HFF-Myc (cell line): ENCODE data around the gene SIRPB2.
A peak's percentile ranks its signal among the peaks of the same experiment; 100 is the strongest.

ENCODE experiments used
- DNase-seq: peaks from one replicate; pipeline ENCODE4 v3.0.0-alpha.2; 2011; ENCODE audit warnings: low read depth; ENCODE audit errors: extremely low read depth
- H3K4me3 ChIP-seq: replicated peaks from 2 replicates; pipeline ENCODE4 v1.5.1; 2011; ENCODE audit warnings: low read depth, mild to moderate bottlenecking, control low read depth, low read length
- CTCF ChIP-seq: IDR thresholded peaks from 2 replicates; pipeline ENCODE4 v1.5.1; 2012; ENCODE audit warnings: mild to moderate bottlenecking, low read depth, low read length, control low read depth; ENCODE audit errors: missing control alignments

The SIRPB2 gene

GRCh38 chr20:1473246-1474220 lies 17.7 kb downstream of the SIRPB2 start:
- TF ChIP-seq CTCF, result no peak
- H3K4me3 ChIP-seq, result no peak overlapping the region
- no peak for DNase-seq

DNA sequence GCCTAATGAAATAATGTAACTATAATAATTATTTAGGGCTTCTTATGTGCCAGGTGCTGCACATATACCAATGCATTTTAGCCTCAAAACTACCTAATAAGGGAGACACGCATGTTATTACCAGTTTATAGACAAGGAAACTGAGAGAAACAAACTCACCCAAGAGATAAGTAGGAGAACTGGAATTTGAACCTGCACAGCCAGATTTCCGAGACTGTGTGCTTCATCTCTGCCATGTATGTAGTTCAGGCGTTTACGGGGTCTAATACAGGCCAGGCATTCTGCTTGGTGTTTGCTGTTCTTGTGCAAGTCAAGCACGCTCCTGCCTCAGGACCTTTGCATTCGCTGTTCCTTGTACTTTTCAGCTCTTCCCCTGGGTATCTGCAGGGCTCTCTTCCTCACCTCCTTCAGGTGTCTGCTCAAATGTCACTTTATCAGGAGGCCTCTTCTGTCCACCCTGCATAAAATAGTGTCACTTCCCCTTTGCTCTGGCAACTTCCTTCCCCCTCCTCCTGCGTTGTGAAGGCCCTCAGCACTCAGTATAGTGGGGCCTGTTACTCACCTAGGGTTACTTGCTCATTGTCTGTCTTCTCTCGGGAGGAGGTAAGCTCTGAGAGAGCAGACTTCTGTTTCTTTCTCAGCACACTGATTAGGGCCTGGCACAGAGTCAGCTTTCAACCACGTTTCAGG lies 18.5 kb downstream of the SIRPB2 start:
- no peak for DNase-seq
- TF ChIP-seq CTCF, result no peak
- H3K4me3 ChIP-seq, result no peak overlapping the region

DNA sequence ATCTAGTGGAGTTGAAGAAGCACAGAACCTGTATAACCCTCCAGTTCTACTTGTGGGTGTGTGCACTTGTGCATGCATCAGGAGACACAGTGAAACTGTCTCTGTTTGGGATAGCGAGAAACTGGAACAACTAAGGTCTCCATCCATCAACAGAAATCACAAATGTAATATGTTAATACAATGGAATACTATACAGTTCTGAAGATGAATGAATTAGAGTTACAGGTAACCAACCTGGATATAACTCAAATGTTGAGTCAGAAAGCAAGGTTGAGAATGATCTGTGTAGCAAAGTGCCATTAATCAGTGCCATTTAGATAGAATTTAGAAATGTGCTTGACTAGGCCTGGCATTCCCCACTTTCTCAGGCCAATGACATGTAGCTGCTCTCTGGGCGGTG lies 20.0 kb downstream of the SIRPB2 start:
- no peak for TF ChIP-seq CTCF
- DNase-seq, result no peak
- H3K4me3 ChIP-seq, result no peak overlapping the region

DNA sequence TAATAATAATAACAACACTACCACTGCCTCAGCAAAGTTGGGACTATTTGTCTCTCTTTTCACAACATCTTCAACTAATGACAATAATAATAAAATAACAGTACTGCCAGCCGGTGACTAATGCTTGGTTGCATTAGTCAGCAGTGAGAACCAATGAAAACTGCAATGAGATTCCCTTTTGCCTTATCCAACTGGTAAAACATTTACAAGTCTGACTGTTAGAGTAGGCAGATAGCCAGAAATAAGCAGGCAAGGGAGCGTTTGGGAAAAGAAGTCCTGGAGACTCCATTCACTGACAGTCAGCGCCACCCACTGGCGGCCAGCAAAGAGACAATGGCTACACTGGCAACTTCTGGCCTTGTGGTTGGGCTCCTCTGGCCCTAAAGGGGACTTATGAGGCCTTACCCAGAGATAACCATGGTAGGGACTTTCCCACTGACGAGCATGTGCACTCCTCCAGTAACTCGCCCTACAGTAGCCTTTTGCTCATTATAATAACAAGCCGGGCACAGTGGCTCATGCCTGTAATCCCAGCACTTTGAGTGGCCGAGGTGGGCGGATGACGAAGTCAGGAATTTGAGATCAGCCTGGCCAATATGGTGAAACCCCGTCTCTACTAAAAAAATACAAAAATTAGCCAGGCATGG lies 21.2 kb downstream of the SIRPB2 start:
- peak; percentile 87 for TF ChIP-seq CTCF
- peak; percentile 98 for DNase-seq

DNA sequence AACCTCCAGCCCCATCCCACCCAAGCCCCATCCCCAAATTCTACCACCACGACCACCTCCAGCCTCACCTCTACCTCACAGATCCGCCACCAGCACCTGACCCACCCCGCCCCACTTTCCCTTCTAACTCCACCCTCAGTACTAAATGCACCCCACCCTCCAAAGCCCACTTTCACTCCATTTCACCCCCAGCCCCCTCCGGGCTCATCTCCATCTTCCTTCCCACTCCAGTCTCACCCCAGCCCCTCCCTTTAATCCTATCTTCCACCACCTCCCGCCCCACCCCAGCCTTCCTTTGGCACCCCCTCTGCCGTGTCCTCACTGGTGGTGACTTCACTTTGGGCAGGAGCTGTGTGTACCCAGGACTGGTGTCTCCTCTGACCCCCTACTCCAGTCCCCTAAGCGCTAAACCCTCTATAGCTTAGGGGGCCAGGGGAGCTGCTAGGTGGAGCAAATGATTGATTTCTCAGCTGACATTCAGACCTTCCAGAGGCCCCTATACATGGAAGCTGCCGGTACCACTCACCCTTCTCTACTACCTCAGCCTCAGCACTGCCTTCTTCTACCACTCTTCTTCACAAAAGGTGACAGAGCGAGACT lies 21.8 kb downstream of the SIRPB2 start:
- no peak for DNase-seq
- no peak for TF ChIP-seq CTCF
- H3K4me3 ChIP-seq, result no peak overlapping the region

More for the DNA sequence above, 21.2 kb downstream of the SIRPB2 start:
- no peak overlapping the region for H3K4me3 ChIP-seq

- no peak for TF ChIP-seq CTCF
- no peak overlapping the region for H3K4me3 ChIP-seq
- DNase-seq, result no peak
These were observed 23.0 kb downstream of the SIRPB2 start for GRCh38 chr20:1468117-1468624.
